ENCODE measurements around the gene SLC17A5. TPM values are rescaled to one million over a fixed set of nuclear protein-coding genes. Genes with fewer than 3 reads are reported as not detected.

SLC17A5 gene
- total and polyA plus RNA-seq, 2 donors (not counting 1 experiment from before 2014, with no cell fraction given), result 2.1 to 8.0 TPM

DNA sequence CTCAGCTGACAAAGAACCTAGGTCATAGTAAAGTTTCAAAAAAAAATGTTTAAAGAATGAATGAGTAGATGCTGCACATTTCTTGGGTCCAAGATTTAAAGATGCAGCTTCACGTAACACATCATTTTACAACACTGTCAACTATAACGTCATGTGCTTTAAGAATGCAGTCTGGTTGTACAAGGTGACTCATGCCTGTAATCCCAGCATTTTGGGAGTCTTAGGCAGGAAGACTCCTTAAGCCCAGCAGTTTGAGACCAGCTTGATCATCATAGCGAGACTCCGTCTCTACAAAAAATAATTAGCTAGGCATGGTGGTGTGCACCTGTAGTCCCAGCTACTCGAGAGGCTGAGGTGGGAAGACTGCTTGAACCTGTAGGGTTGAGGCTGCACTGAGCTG lies 21.9 kb downstream of the SLC17A5 start:
- Histone ChIP-seq H3K27me3 (replicated peaks in 1 of 4; ENCODE audit: control extremely low read depth in 1 of 4, control insufficient read depth in 3 of 4, insufficient read depth in 4 of 4, low read length in 3 of 4) (no peaks in the 10 kb centered on the region), H3K9me3 (ENCODE audit: control extremely low read depth in 1 of 3, control insufficient read depth in 2 of 3, insufficient read depth in 1 of 3, low read length in 2 of 3) (no peaks in the 10 kb centered on the region), H2AFZ (ENCODE audit: insufficient read depth, low read depth, low read length, poor library complexity, severe bottlenecking) (no peak overlapping the region), H3K4me2 (replicated peaks; ENCODE audit: low read depth, low read length, poor library complexity, severe bottlenecking) (no peak overlapping the region), H3K27ac (ENCODE audit: low read length in 2 of 2) (no peak overlapping the region), H3K4me1 (ENCODE audit: control insufficient read depth in 2 of 2, insufficient read depth in 2 of 2, low read length in 2 of 2) (no peaks in the 10 kb centered on the region), H3K36me3 (replicated peaks in 1 of 2; ENCODE audit: control extremely low read depth in 1 of 2, control insufficient read depth in 1 of 2, extremely low read depth in 1 of 2, insufficient read depth in 2 of 2, low read length in 1 of 2) (peaks cover 0 to 23% of the 10 kb centered on the region in 2 experiments), H4K20me1 (ENCODE audit: control insufficient read depth, insufficient read depth, low read length, poor library complexity, severe bottlenecking) (no peaks in the 10 kb centered on the region), H3K9ac (ENCODE audit: low read length) (no peak overlapping the region), H3K4me3 (ENCODE audit: control extremely low read depth in 1 of 5, extremely low read depth in 1 of 5, insufficient read depth in 1 of 5, low read depth in 2 of 5, low read length in 4 of 5) (no peak overlapping the region), H3K79me2 (ENCODE audit: control insufficient read depth, insufficient read depth, low read length) (no peaks in the 10 kb centered on the region)
- WGBS (ENCODE audit: insufficient coverage), result 100% methylated on average over 4 of the region's 5 CpGs
- ATAC-seq (ENCODE audit: low read depth) (no peak), DNase-seq (no peak)
- Mint-ChIP-seq H3K9me3 (ENCODE audit: insufficient read depth) (no peaks in the 10 kb centered on the region), H3K4me1 (no peaks in the 10 kb centered on the region), H3K27me3 (no peaks in the 10 kb centered on the region), H3K4me3 (no peak overlapping the region), H3K27ac (no peak overlapping the region)
- ChIA-PET POLR2A (interaction anchor here (0.5 kb wide), 1 partner anchor 29 kb away, joined by 4 read pairs; no protein-coding TSS in a partner anchor), CTCF (interaction anchor here (1.2 to 2.1 kb wide), 4 partner anchors 20 to 116 kb away, joined by 3 to 9 read pairs (median 4); no protein-coding TSS in a partner anchor)
- intact Hi-C loops (cut with micrococcal nuclease), result no loop called here
- TF ChIP-seq, protein P1, sequence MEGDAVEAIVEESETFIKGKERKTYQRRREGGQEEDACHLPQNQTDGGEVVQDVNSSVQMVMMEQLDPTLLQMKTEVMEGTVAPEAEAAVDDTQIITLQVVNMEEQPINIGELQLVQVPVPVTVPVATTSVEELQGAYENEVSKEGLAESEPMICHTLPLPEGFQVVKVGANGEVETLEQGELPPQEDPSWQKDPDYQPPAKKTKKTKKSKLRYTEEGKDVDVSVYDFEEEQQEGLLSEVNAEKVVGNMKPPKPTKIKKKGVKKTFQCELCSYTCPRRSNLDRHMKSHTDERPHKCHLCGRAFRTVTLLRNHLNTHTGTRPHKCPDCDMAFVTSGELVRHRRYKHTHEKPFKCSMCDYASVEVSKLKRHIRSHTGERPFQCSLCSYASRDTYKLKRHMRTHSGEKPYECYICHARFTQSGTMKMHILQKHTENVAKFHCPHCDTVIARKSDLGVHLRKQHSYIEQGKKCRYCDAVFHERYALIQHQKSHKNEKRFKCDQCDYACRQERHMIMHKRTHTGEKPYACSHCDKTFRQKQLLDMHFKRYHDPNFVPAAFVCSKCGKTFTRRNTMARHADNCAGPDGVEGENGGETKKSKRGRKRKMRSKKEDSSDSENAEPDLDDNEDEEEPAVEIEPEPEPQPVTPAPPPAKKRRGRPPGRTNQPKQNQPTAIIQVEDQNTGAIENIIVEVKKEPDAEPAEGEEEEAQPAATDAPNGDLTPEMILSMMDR (IDR thresholded peaks at IDR 0.05), result no peak
- no peak for TF ChIP-seq EZH2 (IDR thresholded peaks at IDR 0.05; ENCODE audit: borderline replicate concordance, insufficient read depth, low read depth, low read length, poor library complexity, severe bottlenecking)

DNA sequence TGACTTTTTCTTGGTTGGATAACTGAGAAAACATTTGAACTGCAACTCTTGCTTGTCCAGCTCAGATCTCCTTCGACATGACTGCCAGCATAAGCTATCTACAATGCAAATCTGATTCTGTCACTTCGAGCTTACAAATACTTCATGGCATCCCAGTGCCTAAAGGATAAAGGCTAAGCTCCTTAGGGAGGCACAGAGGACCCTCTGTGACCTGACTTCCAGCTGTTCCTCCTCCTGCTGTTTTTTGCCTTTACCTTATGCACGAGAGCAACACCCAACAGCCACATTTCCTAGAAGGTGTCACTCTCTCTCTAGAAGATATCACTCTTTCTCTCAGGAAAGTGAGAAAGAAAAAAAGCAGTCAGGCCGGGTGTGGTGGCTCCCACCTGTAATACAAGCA lies 23.4 kb downstream of the SLC17A5 start:
- Histone ChIP-seq H3K9me3 (ENCODE audit: control extremely low read depth in 1 of 3, control insufficient read depth in 2 of 3, insufficient read depth in 1 of 3, low read length in 2 of 3) (no peaks in the 10 kb centered on the region), H3K27me3 (replicated peaks in 1 of 4; ENCODE audit: control extremely low read depth in 1 of 4, control insufficient read depth in 3 of 4, insufficient read depth in 4 of 4, low read length in 3 of 4) (no peaks in the 10 kb centered on the region), H3K9ac (ENCODE audit: low read length) (no peak overlapping the region), H3K27ac (ENCODE audit: low read length in 2 of 2) (no peak overlapping the region), H3K79me2 (ENCODE audit: control insufficient read depth, insufficient read depth, low read length) (no peaks in the 10 kb centered on the region), H4K20me1 (ENCODE audit: control insufficient read depth, insufficient read depth, low read length, poor library complexity, severe bottlenecking) (no peaks in the 10 kb centered on the region), H3K36me3 (replicated peaks in 1 of 2; ENCODE audit: control extremely low read depth in 1 of 2, control insufficient read depth in 1 of 2, extremely low read depth in 1 of 2, insufficient read depth in 2 of 2, low read length in 1 of 2) (peaks cover 0 to 23% of the 10 kb centered on the region in 2 experiments), H2AFZ (ENCODE audit: insufficient read depth, low read depth, low read length, poor library complexity, severe bottlenecking) (no peak overlapping the region), H3K4me2 (replicated peaks; ENCODE audit: low read depth, low read length, poor library complexity, severe bottlenecking) (no peak overlapping the region), H3K4me1 (ENCODE audit: control insufficient read depth in 2 of 2, insufficient read depth in 2 of 2, low read length in 2 of 2) (no peaks in the 10 kb centered on the region), H3K4me3 (ENCODE audit: control extremely low read depth in 1 of 5, extremely low read depth in 1 of 5, insufficient read depth in 1 of 5, low read depth in 2 of 5, low read length in 4 of 5) (no peak overlapping the region)
- Mint-ChIP-seq H3K9me3 (ENCODE audit: insufficient read depth) (no peaks in the 10 kb centered on the region), H3K27me3 (no peaks in the 10 kb centered on the region), H3K27ac (no peak overlapping the region), H3K4me1 (no peaks in the 10 kb centered on the region), H3K4me3 (no peak overlapping the region)
- ATAC-seq (ENCODE audit: low read depth) (no peak), DNase-seq (no peak)
- ChIA-PET POLR2A (no interaction called here), CTCF (interaction anchor here (1.1 to 1.3 kb wide), 2 partner anchors 29 to 115 kb away, joined by 3 to 4 read pairs; no protein-coding TSS in a partner anchor)
- TF ChIP-seq, protein P1 (IDR thresholded peaks at IDR 0.05), result no peak
- no peak for TF ChIP-seq EZH2 (IDR thresholded peaks at IDR 0.05; ENCODE audit: borderline replicate concordance, insufficient read depth, low read depth, low read length, poor library complexity, severe bottlenecking)
- intact Hi-C loops (cut with micrococcal nuclease), result no loop called here
- 97% methylated on average over 4 of the region's 4 CpGs for WGBS (ENCODE audit: insufficient coverage)
